Testis (tissue), 3 donors: ENCODE measurements around the gene ISYNA1. TPM values are rescaled to one million over a fixed set of nuclear protein-coding genes. Genes with fewer than 3 reads are reported as not detected.
A peak's percentile ranks its signal among the peaks of the same experiment; 100 is the strongest.

Experiments used
- DNase-seq: peaks from one replicate; pipeline ENCODE4 v3.0.0-alpha.2; 2019
- H3K27ac ChIP-seq, 2 donors: fragments of 200-600 bp; sonication (generic); one replicate each; pipeline ENCODE4 v1.5.1; 2019
- H3K27me3 ChIP-seq: fragments of 200-600 bp; sonication (generic); one replicate; pipeline ENCODE4 v1.5.1; 2019
- H3K36me3 ChIP-seq: fragments of 200-600 bp; sonication (generic); one replicate; pipeline ENCODE4 v1.5.1; 2017; ENCODE audit warnings: low read depth; ENCODE audit errors: missing control alignments
- H3K4me1 ChIP-seq: fragments of 200-600 bp; sonication (generic); one replicate; pipeline ENCODE4 v1.5.1; 2019
- H3K4me3 ChIP-seq, 2 donors: fragments of 200-600 bp; sonication (generic); one replicate each; pipeline ENCODE4 v1.5.1; 2017 to 2019
- H3K9me3 ChIP-seq: fragments of 200-600 bp; sonication (generic); one replicate; pipeline ENCODE4 v1.5.1; 2017
- CTCF ChIP-seq, 3 experiments: fragments of 450-650 bp in 2 of 3; fragments of 200-600 bp in 1 of 3; sonication (generic) in 1 of 3; IDR thresholded peaks; one replicate each; pipeline ENCODE4 v1.5.1; 2016 to 2019; ENCODE audit warnings: antibody characterized with exemption in 3 of 3, mild to moderate bottlenecking in 2 of 3, moderate library complexity in 1 of 3
- POLR2A ChIP-seq: fragments of 450-650 bp; IDR thresholded peaks from one replicate; pipeline ENCODE4 v1.6.1; 2017; ENCODE audit warnings: antibody characterized with exemption, mild to moderate bottlenecking, moderate library complexity
- WGBS, 2 donors: methylation state at CpG; one replicate each; pipeline ENCODE4 v1.1.5; 2018; 5-methylcytosine and 5-hydroxymethylcytosine counted together
- intact Hi-C: fragments of 100-400 bp; cut with DNase I; formaldehyde crosslinking; loops from one replicate; pipeline ENCODE4 v1.15.1; 2023; ENCODE audit warnings: low total_unique reads
- polyA plus RNA-seq: library from polyadenylated mRNA; stranded (reverse); fragments of 350-450 nt; fragmentation: Illumina TruSeq; extraction: RNeasy Lipid Tissue Mini Kit (QIAGEN cat#74804); gene quantifications from one replicate; pipeline ENCODE4 v1.2.3, GENCODE V29; 2014; ENCODE audit warnings: low read depth, low replicate concordance; ENCODE audit not compliant: insufficient read depth
- total RNA-seq, 2 donors: library from RNA; depleted of rRNA; stranded (reverse); fragments of >200 nt; gene quantifications; one replicate each; pipeline ENCODE4 v1.2.3, GENCODE V29; 2016

Gene ISYNA1
- total and polyA plus RNA-seq, 3 donors from 2014 or later: 493 to 1,122 (median 1,000) TPM

DNA sequence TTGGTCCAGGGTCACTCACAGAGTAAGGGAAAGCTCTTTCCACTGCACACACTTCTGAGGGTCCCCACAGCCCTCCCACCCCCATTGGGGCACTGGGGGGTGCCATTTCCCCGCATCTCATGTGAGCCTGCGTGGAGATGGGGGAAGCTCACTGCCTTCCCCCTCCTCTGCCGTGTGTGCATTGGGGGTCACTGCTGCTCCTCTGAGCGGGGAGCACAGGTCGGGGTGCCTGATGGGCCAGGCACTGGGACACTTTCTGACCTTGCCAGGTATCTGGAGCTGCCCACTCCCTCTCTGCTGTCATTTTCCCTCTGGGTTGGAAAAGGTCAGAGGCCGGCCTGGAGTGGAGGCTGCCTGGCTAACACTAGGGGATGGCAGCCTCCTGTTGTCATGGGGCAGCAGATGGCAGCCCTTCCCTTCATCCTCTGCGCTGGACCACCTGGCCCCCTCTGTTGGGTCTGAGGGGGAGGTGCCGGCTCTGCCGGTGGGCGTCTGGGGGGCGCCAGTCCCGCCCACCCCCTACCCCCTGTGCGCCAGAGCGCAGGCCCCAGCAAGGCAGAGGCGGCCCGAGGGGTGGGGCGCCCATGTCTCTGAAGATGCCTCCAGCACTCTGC lies 9.7 kb downstream of the ISYNA1 start:
- intact Hi-C loops: no loop called here
- Histone ChIP-seq H3K4me1 (peaks cover 63% of the 10 kb centered on the region), H3K4me3 (peak overlapping the region in 1 of 2 donors; percentile 44), H3K36me3 (no peaks in the 10 kb centered on the region), H3K27me3 (no peaks in the 10 kb centered on the region), H3K27ac (peak overlapping the region; percentile 61 to 86), H3K9me3 (no peaks in the 10 kb centered on the region)
- DNase-seq: no peak
- no peak for TF ChIP-seq POLR2A
- TF ChIP-seq CTCF (IDR thresholded peaks at IDR 0.05): no peak
- 64 to 90% methylated on average over 3 to 17 of the region's 17 CpGs for WGBS, 2 donors

GRCh38 chr19:18427743-18428113 lies 10.2 kb downstream of the ISYNA1 start:
- Histone ChIP-seq H3K27ac (peak overlapping the region in 1 of 2 donors; percentile 86), H3K9me3 (no peaks in the 10 kb centered on the region), H3K4me3 (no peak overlapping the region), H3K36me3 (no peaks in the 10 kb centered on the region), H3K4me1 (peaks cover 62% of the 10 kb centered on the region), H3K27me3 (no peaks in the 10 kb centered on the region)
- DNase-seq: no peak
- TF ChIP-seq CTCF (IDR thresholded peaks at IDR 0.05): no peak
- TF ChIP-seq POLR2A: no peak
- WGBS, 2 donors: 60 to 66% methylated on average over 7 to 12 of the region's 12 CpGs
- intact Hi-C loops: no loop called here

DNA sequence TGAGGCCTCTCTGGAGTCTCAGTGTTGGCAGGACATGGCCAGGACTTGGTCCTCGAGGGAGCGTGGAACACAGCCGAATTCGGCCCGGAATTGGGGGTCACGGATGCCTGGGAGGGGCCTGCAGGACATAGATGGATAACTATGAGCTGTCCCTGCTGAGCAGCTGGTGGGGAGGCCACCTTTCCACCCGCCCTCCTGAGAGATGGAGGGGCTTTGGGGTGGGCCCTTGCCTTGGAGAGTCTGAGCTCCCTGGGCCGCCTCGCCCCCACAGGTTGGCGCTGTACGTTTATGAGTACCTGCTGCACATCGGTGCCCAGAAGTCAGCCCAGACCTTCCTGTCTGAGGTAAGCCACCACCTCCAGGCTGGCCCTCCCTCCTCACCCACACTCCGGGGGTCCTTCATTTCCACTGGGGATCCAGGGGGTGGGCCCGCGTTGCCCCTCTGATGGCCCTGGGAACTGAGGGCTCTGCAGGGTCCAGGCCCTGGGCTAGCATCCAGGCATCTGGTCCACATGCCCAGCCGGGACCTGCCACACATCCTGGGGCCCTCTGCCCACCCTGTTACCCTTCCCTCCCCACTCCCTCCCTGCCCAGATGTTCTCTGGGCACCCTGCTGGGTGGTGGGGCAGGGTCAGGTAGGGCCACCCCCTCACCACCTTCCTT lies 10.7 kb downstream of the ISYNA1 start:
- 62 to 90% methylated on average over 2 to 16 of the region's 16 CpGs for WGBS, 2 donors
- no peaks in the 10 kb centered on the region for H3K36me3 ChIP-seq

GRCh38 chr19:18426416-18426767 lies 11.5 kb downstream of the ISYNA1 start:
- peaks cover 64% of the 10 kb centered on the region for H3K4me1 ChIP-seq
- DNase-seq: no peak
- no peaks in the 10 kb centered on the region for H3K36me3 ChIP-seq
- intact Hi-C loops: no loop called here
- no peaks in the 10 kb centered on the region for H3K27me3 ChIP-seq
- peak overlapping the region; percentile 76 to 81 for H3K27ac ChIP-seq
- 73 to 77% methylated on average over 3 to 6 of the region's 8 CpGs for WGBS, 2 donors
- H3K4me3 ChIP-seq: no peak overlapping the region
- TF ChIP-seq POLR2A (no peak), CTCF (IDR thresholded peaks at IDR 0.05) (no peak)
- no peaks in the 10 kb centered on the region for H3K9me3 ChIP-seq

More for the DNA sequence above, 10.7 kb downstream of the ISYNA1 start:
- intact Hi-C loops: no loop called here
- H3K4me1 ChIP-seq: peaks cover 63% of the 10 kb centered on the region
- H3K27ac ChIP-seq: peak overlapping the region in 1 of 2 donors; percentile 86
- no peak overlapping the region for H3K4me3 ChIP-seq
- TF ChIP-seq CTCF (IDR thresholded peaks at IDR 0.05) (no peak), POLR2A (no peak)
- no peaks in the 10 kb centered on the region for H3K27me3 ChIP-seq
- H3K9me3 ChIP-seq: no peaks in the 10 kb centered on the region
- DNase-seq: no peak
